Peyer's patch (tissue), 4 donors: ENCODE measurements around the gene BMP8B. TPM values are rescaled to one million over a fixed set of nuclear protein-coding genes. Genes with fewer than 3 reads are reported as not detected.

Experiments used
- DNase-seq, 3 donors: peaks; one replicate each; pipeline ENCODE4 v3.0.0-alpha.2; 2017 to 2019
- H3K27ac ChIP-seq, 4 donors: fragments of 200-600 bp; sonication (generic); one replicate each; pipeline ENCODE4 v1.5.1; 2016 to 2019
- H3K27me3 ChIP-seq, 2 donors: fragments of 200-600 bp; sonication (generic); one replicate each; pipeline ENCODE4 v1.5.1; 2019
- H3K36me3 ChIP-seq, 3 donors: fragments of 200-600 bp; sonication (generic); one replicate each; pipeline ENCODE4 v1.5.1; 2016 to 2019
- H3K4me1 ChIP-seq, 4 donors: fragments of 200-600 bp; sonication (generic); one replicate each; pipeline ENCODE4 v1.5.1; 2016 to 2019
- H3K4me3 ChIP-seq, 4 donors: fragments of 200-600 bp; sonication (generic); 1 replicate in 3 of 4; 2 replicates in 1 of 4; pipeline ENCODE4 v1.5.1; 2016 to 2019; ENCODE audit warnings: mild to moderate bottlenecking in 1 of 4
- H3K9me3 ChIP-seq, 4 donors: fragments of 200-600 bp; sonication (generic); one replicate each; pipeline ENCODE4 v1.5.1; 2016 to 2019; ENCODE audit warnings: mild to moderate bottlenecking in 1 of 4
- POLR2A ChIP-seq, 2 donors: fragments of 450-650 bp; IDR thresholded peaks; one replicate each; pipeline ENCODE4 v1.5.1; 2017; ENCODE audit warnings: antibody characterized with exemption in 2 of 2, mild to moderate bottlenecking in 2 of 2, moderate library complexity in 2 of 2
- total RNA-seq, 4 donors: library from RNA; depleted of rRNA; stranded (reverse); fragments of >200 nt; gene quantifications; one replicate each; pipeline ENCODE4 v1.1.0, GENCODE V29; 2016
- TF ChIP-seq, protein P1 (sequence below), 6 experiments: fragments of 450-650 bp in 4 of 6; fragments of 200-600 bp in 2 of 6; sonication (generic) in 1 of 6; IDR thresholded peaks; one replicate each; pipeline ENCODE4 v1.5.1; 2017 to 2019; ENCODE audit warnings: antibody characterized with exemption in 6 of 6, mild to moderate bottlenecking in 3 of 6, moderate library complexity in 1 of 6

Gene BMP8B
- total RNA-seq, 4 donors from 2014 or later: 1.7 to 34.0 (median 15.7) TPM

DNA sequence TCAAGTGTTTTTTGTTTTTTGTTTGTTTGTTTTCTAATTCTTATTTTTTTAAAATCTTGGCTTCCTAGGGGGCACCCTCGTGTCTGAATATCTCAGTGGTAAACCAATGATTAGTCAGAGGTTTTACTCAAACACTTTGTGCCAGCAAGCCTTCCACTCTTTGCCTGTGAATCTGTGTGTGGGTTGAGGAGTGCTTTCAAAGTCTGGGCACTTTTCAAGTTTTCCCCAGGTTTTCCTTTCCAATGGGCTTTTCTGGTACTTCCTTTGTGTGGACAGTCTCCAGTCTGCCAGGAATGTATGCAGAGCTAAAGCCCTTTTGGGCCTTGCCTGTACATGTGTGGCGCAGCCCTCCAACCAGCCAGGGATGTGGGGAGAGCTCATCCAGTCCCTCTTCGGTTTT is 59.6 kb downstream of the BMP8B start:
- H3K27me3 ChIP-seq: peaks cover 0 to 8% of the 10 kb centered on the region in 2 donors

DNA sequence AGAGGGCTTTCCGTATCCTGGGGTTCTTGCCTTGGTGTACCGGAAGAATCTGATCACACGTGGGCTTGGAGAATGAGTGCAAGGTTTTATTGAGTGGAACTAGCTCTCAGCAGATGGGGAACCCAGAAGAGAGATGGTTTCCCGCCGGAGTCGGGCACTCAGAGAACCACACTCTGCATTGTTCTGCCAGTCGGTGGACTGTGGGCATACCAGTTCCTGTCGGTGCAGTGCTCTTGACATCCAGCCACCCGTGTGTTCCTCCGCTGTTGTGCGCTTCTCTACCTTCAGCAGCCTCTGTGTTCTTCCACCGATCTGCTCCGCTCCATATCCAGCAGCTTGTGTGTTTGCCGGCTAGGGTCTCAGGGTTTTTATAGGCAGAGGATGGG is 60.7 kb downstream of the BMP8B start:
- H3K4me1 ChIP-seq: no peaks in the 10 kb centered on the region
- H3K4me3 ChIP-seq: peak overlapping the region in 1 of 4 donors; percentile 9
- peaks cover 0 to 8% of the 10 kb centered on the region in 2 donors for H3K27me3 ChIP-seq
- H3K9me3 ChIP-seq: no peaks in the 10 kb centered on the region
- TF ChIP-seq POLR2A (IDR thresholded peaks at IDR 0.05): no peak
- TF ChIP-seq, protein P1, sequence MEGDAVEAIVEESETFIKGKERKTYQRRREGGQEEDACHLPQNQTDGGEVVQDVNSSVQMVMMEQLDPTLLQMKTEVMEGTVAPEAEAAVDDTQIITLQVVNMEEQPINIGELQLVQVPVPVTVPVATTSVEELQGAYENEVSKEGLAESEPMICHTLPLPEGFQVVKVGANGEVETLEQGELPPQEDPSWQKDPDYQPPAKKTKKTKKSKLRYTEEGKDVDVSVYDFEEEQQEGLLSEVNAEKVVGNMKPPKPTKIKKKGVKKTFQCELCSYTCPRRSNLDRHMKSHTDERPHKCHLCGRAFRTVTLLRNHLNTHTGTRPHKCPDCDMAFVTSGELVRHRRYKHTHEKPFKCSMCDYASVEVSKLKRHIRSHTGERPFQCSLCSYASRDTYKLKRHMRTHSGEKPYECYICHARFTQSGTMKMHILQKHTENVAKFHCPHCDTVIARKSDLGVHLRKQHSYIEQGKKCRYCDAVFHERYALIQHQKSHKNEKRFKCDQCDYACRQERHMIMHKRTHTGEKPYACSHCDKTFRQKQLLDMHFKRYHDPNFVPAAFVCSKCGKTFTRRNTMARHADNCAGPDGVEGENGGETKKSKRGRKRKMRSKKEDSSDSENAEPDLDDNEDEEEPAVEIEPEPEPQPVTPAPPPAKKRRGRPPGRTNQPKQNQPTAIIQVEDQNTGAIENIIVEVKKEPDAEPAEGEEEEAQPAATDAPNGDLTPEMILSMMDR (IDR thresholded peaks at IDR 0.05): no peak
- no peak for DNase-seq
- no peaks in the 10 kb centered on the region for H3K36me3 ChIP-seq
- no peak overlapping the region for H3K27ac ChIP-seq

More for the DNA sequence above, 59.6 kb downstream of the BMP8B start:
- Histone ChIP-seq H3K4me3 (no peak overlapping the region), H3K27ac (no peak overlapping the region), H3K9me3 (no peaks in the 10 kb centered on the region), H3K4me1 (no peaks in the 10 kb centered on the region), H3K36me3 (no peaks in the 10 kb centered on the region)
- DNase-seq: no peak
- no peak for TF ChIP-seq POLR2A (IDR thresholded peaks at IDR 0.05)
- TF ChIP-seq, protein P1 (IDR thresholded peaks at IDR 0.05): no peak

DNA sequence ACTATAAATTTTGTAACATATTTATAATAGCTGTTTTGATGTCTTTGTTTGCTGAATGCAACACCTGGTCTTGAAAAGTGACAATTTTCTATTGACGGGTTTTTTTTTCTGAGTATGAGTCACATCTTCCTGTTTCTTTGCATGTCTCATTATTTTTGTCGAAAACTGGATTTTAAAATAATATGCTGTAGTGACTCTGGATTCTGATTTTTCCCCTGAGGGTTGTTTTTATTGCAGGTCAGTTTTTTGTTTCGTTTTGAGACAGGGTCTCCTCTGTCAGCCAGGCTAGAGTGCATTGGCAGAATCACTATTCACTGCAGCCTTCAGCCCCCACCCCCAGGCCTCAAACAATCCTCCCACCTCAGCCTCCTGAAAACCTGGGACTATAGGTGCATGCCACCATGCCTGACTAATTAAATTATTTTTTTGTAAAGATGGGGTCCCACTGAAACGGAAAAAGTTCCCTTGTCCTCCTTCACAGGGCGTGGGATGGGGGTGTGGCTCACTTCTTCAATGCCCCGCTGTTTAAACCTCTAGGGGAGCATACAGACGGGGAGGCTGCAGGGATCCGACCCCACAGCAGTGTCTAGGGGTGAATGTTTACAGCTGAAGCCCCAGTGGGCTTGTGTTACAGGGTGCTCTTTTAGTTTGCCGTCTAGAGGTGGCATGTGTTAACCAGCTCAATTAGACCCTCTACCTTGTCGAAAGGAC is 61.3 kb downstream of the BMP8B start:
- Histone ChIP-seq H3K9me3 (no peaks in the 10 kb centered on the region), H3K4me1 (no peaks in the 10 kb centered on the region), H3K4me3 (no peak overlapping the region), H3K36me3 (no peaks in the 10 kb centered on the region), H3K27ac (no peak overlapping the region), H3K27me3 (peaks cover 0 to 8% of the 10 kb centered on the region in 2 donors)
- DNase-seq: no peak
- TF ChIP-seq, protein P1 (IDR thresholded peaks at IDR 0.05): no peak
- no peak for TF ChIP-seq POLR2A (IDR thresholded peaks at IDR 0.05)

DNA sequence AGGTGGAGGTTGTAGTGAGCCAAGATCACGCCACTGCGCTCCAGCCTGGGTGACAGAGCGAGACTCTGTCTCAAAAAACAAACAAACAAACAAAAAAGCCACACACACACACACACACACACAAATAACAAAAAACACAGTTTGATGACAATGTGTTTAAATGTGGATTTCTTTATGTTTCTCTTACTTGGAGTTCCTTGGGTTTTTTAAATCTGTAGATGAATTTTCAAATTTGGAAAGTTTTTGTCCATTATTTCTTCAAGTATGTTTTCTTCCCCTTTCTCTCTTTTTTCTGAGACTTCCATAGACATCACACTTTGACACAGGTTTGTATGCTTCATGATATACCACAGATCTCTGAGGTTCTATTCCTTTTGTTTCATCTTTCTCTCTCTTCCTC is 62.1 kb downstream of the BMP8B start:
- TF ChIP-seq POLR2A (IDR thresholded peaks at IDR 0.05): no peak
- TF ChIP-seq, protein P1 (IDR thresholded peaks at IDR 0.05): no peak
- H3K27ac ChIP-seq: no peak overlapping the region

DNA sequence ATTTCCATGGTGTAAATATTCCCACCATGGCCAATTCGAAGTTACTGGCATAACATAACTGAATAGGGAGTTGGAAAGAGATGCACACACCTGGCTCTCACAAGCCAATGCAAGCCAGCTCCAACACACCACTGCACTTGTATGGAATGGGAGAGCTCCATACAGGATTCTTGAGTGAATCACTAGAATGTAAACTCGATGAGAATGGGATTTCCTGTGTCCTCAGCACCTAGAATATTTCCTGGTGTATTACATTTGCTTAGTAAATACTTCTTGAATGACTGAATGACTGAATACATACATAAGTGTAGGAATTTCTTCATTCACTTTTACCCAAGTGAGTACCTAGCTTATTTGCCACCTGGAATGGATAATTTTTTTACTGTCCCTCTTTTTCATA is 66.2 kb downstream of the BMP8B start:
- no peak overlapping the region for H3K27ac ChIP-seq
- peaks cover 0 to 3% of the 10 kb centered on the region in 2 donors for H3K27me3 ChIP-seq
- DNase-seq: no peak
- no peaks in the 10 kb centered on the region for H3K4me1 ChIP-seq
- H3K36me3 ChIP-seq: no peaks in the 10 kb centered on the region
- no peaks in the 10 kb centered on the region for H3K9me3 ChIP-seq
- TF ChIP-seq, protein P1 (IDR thresholded peaks at IDR 0.05): no peak
- TF ChIP-seq POLR2A (IDR thresholded peaks at IDR 0.05): no peak
- H3K4me3 ChIP-seq: no peak overlapping the region

More for the DNA sequence above, 62.1 kb downstream of the BMP8B start:
- Histone ChIP-seq H3K36me3 (no peaks in the 10 kb centered on the region), H3K27me3 (peaks cover 0 to 8% of the 10 kb centered on the region in 2 donors), H3K4me1 (no peaks in the 10 kb centered on the region), H3K4me3 (no peak overlapping the region), H3K9me3 (no peaks in the 10 kb centered on the region)
- DNase-seq: no peak
